SU-DHL-6 (cell line): ENCODE measurements around the gene SMAD4.

Experiments used
- H2AFZ ChIP-seq: fragments of 200-600 bp; sonication (generic); 2 replicates; pipeline ENCODE4 v1.6.1; 2014; ENCODE audit warnings: low read depth, mild to moderate bottlenecking, moderate library complexity, mixed read lengths, antibody characterized with exemption, low read length; ENCODE audit not compliant: severe bottlenecking
- H3F3A ChIP-seq: fragments of 200-600 bp; shearing (Covaris generic); 2 replicates; pipeline ENCODE4 v1.6.0; 2016; ENCODE audit warnings: antibody characterized with exemption, mild to moderate bottlenecking; ENCODE audit not compliant: insufficient read depth
- H3K27ac ChIP-seq: fragments of 200-600 bp; sonication (generic); 2 replicates; pipeline ENCODE4 v1.5.1; 2016; ENCODE audit warnings: low read depth, mild to moderate bottlenecking, low read length, moderate library complexity, mixed read lengths
- H3K27me3 ChIP-seq: fragments of 200-600 bp; sonication (generic), shearing (Covaris generic); 2 replicates; pipeline ENCODE4 v1.6.0; 2014; ENCODE audit warnings: mild to moderate bottlenecking, low read length
- H3K36me3 ChIP-seq: fragments of 200-600 bp; sonication (generic); 2 replicates; pipeline ENCODE4 v1.6.1; 2014; ENCODE audit warnings: mild to moderate bottlenecking, low read length, mixed read lengths
- H3K4me2 ChIP-seq: fragments of 300-600, 200-600 bp; shearing (Covaris generic), sonication (generic); 2 replicates; pipeline ENCODE4 v1.6.0; 2014; ENCODE audit warnings: low read length, low read depth, mild to moderate bottlenecking; ENCODE audit not compliant: poor library complexity, severe bottlenecking
- H3K4me3 ChIP-seq: fragments of 200-600 bp; sonication (generic); 2 replicates; pipeline ENCODE4 v1.5.1; 2014; ENCODE audit warnings: antibody characterized with exemption, low read length, mild to moderate bottlenecking, mixed read lengths; ENCODE audit not compliant: insufficient read depth, poor library complexity, severe bottlenecking
- H3K79me2 ChIP-seq: fragments of 200-600 bp; sonication (generic); 2 replicates; pipeline ENCODE4 v1.6.1; 2014; ENCODE audit warnings: mild to moderate bottlenecking, low read length, moderate library complexity; ENCODE audit not compliant: insufficient read depth
- H3K9ac ChIP-seq: fragments of 200-600 bp; sonication (generic); 2 replicates; pipeline ENCODE4 v1.7.0; 2014; ENCODE audit warnings: mild to moderate bottlenecking, low read length
- H3K9me2 ChIP-seq: fragments of 200-600 bp; sonication (generic); replicated peaks from 2 replicates; pipeline ENCODE4 v1.6.1; 2014; ENCODE audit warnings: low read length; ENCODE audit not compliant: insufficient read depth
- H3K9me3 ChIP-seq: fragments of 200-600 bp; sonication (generic); 2 replicates; pipeline ENCODE4 v1.6.1; 2014; ENCODE audit warnings: low read length, mixed read lengths; ENCODE audit not compliant: insufficient read depth
- H4K20me1 ChIP-seq: fragments of 200-600 bp; sonication (generic); 2 replicates; pipeline ENCODE4 v1.6.1; 2014; ENCODE audit warnings: low read depth, mild to moderate bottlenecking, antibody characterized with exemption, low read length, moderate library complexity, mixed read lengths
- CTCF ChIP-seq: fragments of 200-600 bp; sonication (generic); IDR thresholded peaks from one replicate; pipeline ENCODE4 v1.5.1; 2017; ENCODE audit warnings: antibody characterized with exemption, mild to moderate bottlenecking, low read length, moderate library complexity; ENCODE audit not compliant: insufficient read depth, poor library complexity, severe bottlenecking
- EZH2phosphoT487 ChIP-seq: fragments of 200-600 bp; sonication (generic), shearing (Covaris generic); conservative IDR thresholded peaks from 2 replicates; pipeline ENCODE4 v1.6.1; 2018; ENCODE audit warnings: mild to moderate bottlenecking, antibody characterized with exemption, low read length, moderate library complexity, mixed read lengths

Gene SMAD4

DNA sequence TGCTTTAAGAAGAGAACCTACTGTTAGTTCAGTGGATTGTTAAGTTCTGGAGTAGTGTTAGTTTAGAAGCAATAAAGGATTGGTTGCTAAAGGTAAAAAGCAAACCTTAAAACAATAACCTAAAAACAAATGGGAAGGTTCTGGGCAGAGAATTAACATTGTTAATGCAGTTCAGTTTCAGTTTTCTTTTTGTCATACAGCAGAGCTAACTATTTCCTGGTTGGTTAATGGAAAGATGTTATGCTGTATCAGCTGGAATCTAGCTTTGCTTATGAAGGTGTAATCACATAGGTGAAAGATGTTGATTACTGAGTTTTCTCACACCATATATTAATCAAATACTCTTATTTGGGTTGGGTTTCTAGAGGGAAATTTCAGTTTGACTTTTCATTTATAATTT is 23.8 kb downstream of the SMAD4 start:
- Histone ChIP-seq H3K4me3 (no peak overlapping the region), H3K9me3 (no peaks in the 10 kb centered on the region), H2AFZ (no peak overlapping the region), H3K9ac (no peak overlapping the region), H3K4me2 (no peak overlapping the region), H3K79me2 (no peaks in the 10 kb centered on the region; the same call in 1 of the 2 replicates), H3K9me2 (no peaks in the 10 kb centered on the region), H3K27ac (no peak overlapping the region), H3K27me3 (no peaks in the 10 kb centered on the region), H3F3A (peaks cover 16% of the 10 kb centered on the region), H4K20me1 (peaks cover 4% of the 10 kb centered on the region; the same call in 1 of the 2 replicates), H3K36me3 (peaks cover 60% of the 10 kb centered on the region)
- TF ChIP-seq EZH2phosphoT487 (no peak), CTCF (no peak)

- peaks cover 7% of the 10 kb centered on the region for H3F3A ChIP-seq
- no peaks in the 10 kb centered on the region for H3K9me2 ChIP-seq
- H3K9me3 ChIP-seq: no peaks in the 10 kb centered on the region
- H3K27ac ChIP-seq: no peak overlapping the region
- peaks cover 4% of the 10 kb centered on the region; the same call in 1 of the 2 replicates for H4K20me1 ChIP-seq
- H3K27me3 ChIP-seq: no peaks in the 10 kb centered on the region
- H3K4me2 ChIP-seq: no peak overlapping the region
- H3K9ac ChIP-seq: no peak overlapping the region
- H2AFZ ChIP-seq: no peak overlapping the region
- H3K79me2 ChIP-seq: no peaks in the 10 kb centered on the region; the same call in 1 of the 2 replicates
- peaks cover 59% of the 10 kb centered on the region for H3K36me3 ChIP-seq
- no peak overlapping the region for H3K4me3 ChIP-seq
- TF ChIP-seq CTCF: no peak
- no peak for TF ChIP-seq EZH2phosphoT487
These were observed 24.8 kb downstream of the SMAD4 start for GRCh38 chr18:51054764-51055163.

DNA sequence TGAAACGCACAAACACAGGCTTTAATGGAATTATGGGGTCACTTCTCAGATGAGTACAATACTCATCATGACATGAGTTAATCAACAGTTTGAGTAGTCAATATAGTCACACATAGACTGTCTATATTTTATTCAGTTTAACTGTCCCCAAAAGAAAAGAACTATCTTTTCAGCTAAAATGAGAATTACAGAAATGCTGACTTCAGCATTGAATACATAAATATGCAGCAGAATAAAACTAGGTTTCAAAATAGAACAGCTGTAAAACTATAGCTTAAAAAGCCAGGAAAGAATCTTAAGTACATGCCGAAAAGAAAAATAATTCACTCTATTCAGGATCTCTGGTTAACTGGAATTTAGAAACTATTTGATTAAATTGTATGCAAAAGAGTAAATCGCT is 30.0 kb downstream of the SMAD4 start:
- no peak overlapping the region for H3K9ac ChIP-seq
- H3K36me3 ChIP-seq: peaks cover 64% of the 10 kb centered on the region
- TF ChIP-seq CTCF (no peak), EZH2phosphoT487 (no peak)

DNA sequence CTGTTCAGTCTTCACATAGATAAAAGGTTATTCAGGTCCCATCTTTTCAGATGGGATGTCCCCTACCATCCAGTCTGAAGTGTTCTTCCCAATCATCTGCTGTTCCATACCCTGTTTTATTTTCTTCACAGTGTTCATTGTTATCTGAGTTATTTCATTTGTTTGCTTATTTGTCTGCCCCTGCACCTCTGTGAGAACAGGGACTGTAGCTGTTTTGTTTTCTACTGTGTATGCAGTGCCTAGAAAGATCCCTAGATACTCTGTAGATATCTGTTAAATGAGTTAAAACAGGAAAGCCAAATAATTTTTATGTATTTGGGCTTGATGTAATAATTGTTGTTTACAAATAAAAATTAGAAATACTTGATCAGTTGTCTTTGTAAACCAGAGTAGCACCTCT is 34.2 kb downstream of the SMAD4 start:
- H4K20me1 ChIP-seq: no peaks in the 10 kb centered on the region; the same call in 1 of the 2 replicates
- H3K9me3 ChIP-seq: no peaks in the 10 kb centered on the region
- H3K4me3 ChIP-seq: no peak overlapping the region
- no peak overlapping the region for H3K4me2 ChIP-seq
- H2AFZ ChIP-seq: no peak overlapping the region
- H3K27me3 ChIP-seq: no peaks in the 10 kb centered on the region
- H3K79me2 ChIP-seq: no peaks in the 10 kb centered on the region
- no peaks in the 10 kb centered on the region for H3K9me2 ChIP-seq
- H3K27ac ChIP-seq: no peak overlapping the region
- no peak overlapping the region for H3K9ac ChIP-seq
- no peaks in the 10 kb centered on the region; the same call in 1 of the 2 replicates for H3F3A ChIP-seq
- TF ChIP-seq CTCF (no peak), EZH2phosphoT487 (no peak)
- H3K36me3 ChIP-seq: peaks cover 55% of the 10 kb centered on the region

More for the DNA sequence above, 30.0 kb downstream of the SMAD4 start:
- no peaks in the 10 kb centered on the region for H3K9me3 ChIP-seq
- no peak overlapping the region for H3K4me3 ChIP-seq
- H3F3A ChIP-seq: peaks cover 6% of the 10 kb centered on the region
- no peaks in the 10 kb centered on the region; the same call in 1 of the 2 replicates for H3K79me2 ChIP-seq
- no peaks in the 10 kb centered on the region for H3K9me2 ChIP-seq
- H3K27ac ChIP-seq: no peak overlapping the region
- H4K20me1 ChIP-seq: peaks cover 4% of the 10 kb centered on the region
- H2AFZ ChIP-seq: no peak overlapping the region
- H3K27me3 ChIP-seq: no peaks in the 10 kb centered on the region
- H3K4me2 ChIP-seq: no peak overlapping the region
